Loucy (cell line): Measurements from ENCODE around the gene CAPN2.
A peak's percentile ranks its signal among the peaks of the same experiment; 100 is the strongest.

ENCODE experiments used
- H2AFZ ChIP-seq: fragments of 200-600 bp; sonication (generic); 2 replicates; pipeline ENCODE4 v1.6.0; 2016; ENCODE audit warnings: antibody characterized with exemption, mild to moderate bottlenecking, low read length, moderate library complexity
- H3F3A ChIP-seq: fragments of 200-600 bp; 2 replicates; pipeline ENCODE4 v1.6.0; 2016; ENCODE audit warnings: antibody characterized with exemption, low read depth, mild to moderate bottlenecking
- H3K27me3 ChIP-seq: fragments of 200-600 bp; sonication (generic); 2 replicates; pipeline ENCODE4 v1.6.1; 2014; ENCODE audit warnings: low read length, mild to moderate bottlenecking; ENCODE audit not compliant: insufficient read depth, poor library complexity, severe bottlenecking
- H3K36me3 ChIP-seq: fragments of 200-600 bp; sonication (generic); 2 replicates; pipeline ENCODE4 v1.6.1; 2016; ENCODE audit warnings: low read length; ENCODE audit not compliant: insufficient read depth
- H3K4me1 ChIP-seq: fragments of 200-600 bp; sonication (generic); 2 replicates; pipeline ENCODE4 v1.5.1; 2014; ENCODE audit warnings: low read length, mild to moderate bottlenecking; ENCODE audit not compliant: insufficient read depth, poor library complexity, severe bottlenecking
- H3K4me2 ChIP-seq: fragments of 200-600 bp; sonication (generic); 2 replicates; pipeline ENCODE4 v1.6.0; 2014; ENCODE audit warnings: antibody characterized with exemption, low read length, low read depth, mild to moderate bottlenecking; ENCODE audit not compliant: poor library complexity, severe bottlenecking
- H3K4me3 ChIP-seq: fragments of 200-600 bp; sonication (generic); 2 replicates; pipeline ENCODE4 v1.5.1; 2014; ENCODE audit warnings: low read length, mild to moderate bottlenecking, mixed read lengths; ENCODE audit not compliant: poor library complexity, severe bottlenecking
- H3K79me2 ChIP-seq: fragments of 200-600 bp; sonication (generic); 2 replicates; pipeline ENCODE4 v1.6.1; 2014; ENCODE audit warnings: low read length; ENCODE audit not compliant: insufficient read depth
- H3K9ac ChIP-seq: fragments of 200-600 bp; sonication (generic); 2 replicates; pipeline ENCODE4 v1.6.0; 2014; ENCODE audit warnings: mild to moderate bottlenecking, low read depth, low read length, moderate library complexity; ENCODE audit not compliant: poor library complexity, severe bottlenecking
- H3K9me2 ChIP-seq: fragments of 200-600 bp; sonication (generic); replicated peaks from 2 replicates; pipeline ENCODE4 v1.6.1; 2016; ENCODE audit warnings: low read depth, low read length, mixed read lengths
- H3K9me3 ChIP-seq: fragments of 200-600 bp; sonication (generic); 2 replicates; pipeline ENCODE4 v1.6.1; 2014; ENCODE audit warnings: mild to moderate bottlenecking, antibody characterized with exemption, low read length, low read depth; ENCODE audit not compliant: insufficient read depth
- H4K20me1 ChIP-seq: fragments of 200-600 bp; sonication (generic); 2 replicates; pipeline ENCODE4 v1.6.0; 2014; ENCODE audit warnings: antibody characterized with exemption, low read length, mild to moderate bottlenecking; ENCODE audit not compliant: insufficient read depth, poor library complexity, severe bottlenecking
- CTCF ChIP-seq: fragments of 200-600 bp; sonication (generic); conservative IDR thresholded peaks from 2 replicates; pipeline ENCODE4 v1.5.1; 2014; ENCODE audit warnings: mild to moderate bottlenecking, antibody characterized with exemption, low read length
- EZH2phosphoT487 ChIP-seq: fragments of 200-600 bp; IDR thresholded peaks from 2 replicates; pipeline ENCODE4 v1.6.1; 2018; ENCODE audit warnings: antibody characterized with exemption, mild to moderate bottlenecking, moderate library complexity, borderline replicate concordance

CAPN2 gene

GRCh38 chr1:223725578-223725977 is 13.2 kb downstream of the CAPN2 start:
- H3K4me1 ChIP-seq = peaks cover 14% of the 10 kb centered on the region

GRCh38 chr1:223726380-223727001 is 14.2 kb downstream of the CAPN2 start:
- peaks cover 14% of the 10 kb centered on the region for H3K4me1 ChIP-seq
- H3F3A ChIP-seq = no peaks in the 10 kb centered on the region
- H3K9me3 ChIP-seq = no peaks in the 10 kb centered on the region
- H3K9me2 ChIP-seq = no peaks in the 10 kb centered on the region
- H3K79me2 ChIP-seq = no peaks in the 10 kb centered on the region
- no peaks in the 10 kb centered on the region for H3K36me3 ChIP-seq
- no peak for TF ChIP-seq CTCF
- TF ChIP-seq EZH2phosphoT487 = no peak
- H3K4me2 ChIP-seq = peak overlapping the region; percentile 54
- H2AFZ ChIP-seq = peak overlapping the region; percentile 79
- no peaks in the 10 kb centered on the region for H3K27me3 ChIP-seq
- H3K4me3 ChIP-seq = peak overlapping the region; percentile 33
- H3K9ac ChIP-seq = peak overlapping the region; percentile 49
- no peaks in the 10 kb centered on the region for H4K20me1 ChIP-seq

More at GRCh38 chr1:223725578-223725977, 13.2 kb downstream of the CAPN2 start:
- H3K4me3 ChIP-seq = no peak overlapping the region
- no peaks in the 10 kb centered on the region for H3K79me2 ChIP-seq
- H3K9ac ChIP-seq = no peak overlapping the region
- no peaks in the 10 kb centered on the region for H3K9me2 ChIP-seq
- no peak for TF ChIP-seq EZH2phosphoT487
- TF ChIP-seq CTCF = no peak
- H3K27me3 ChIP-seq = no peaks in the 10 kb centered on the region
- H2AFZ ChIP-seq = no peak overlapping the region
- H3K36me3 ChIP-seq = no peaks in the 10 kb centered on the region
- H4K20me1 ChIP-seq = no peaks in the 10 kb centered on the region
- H3F3A ChIP-seq = no peaks in the 10 kb centered on the region
- no peak overlapping the region for H3K4me2 ChIP-seq
- H3K9me3 ChIP-seq = no peaks in the 10 kb centered on the region

GRCh38 chr1:223727541-223727940 is 15.2 kb downstream of the CAPN2 start:
- Histone ChIP-seq H4K20me1 (no peaks in the 10 kb centered on the region), H3K79me2 (no peaks in the 10 kb centered on the region), H3K27me3 (no peaks in the 10 kb centered on the region)

More at GRCh38 chr1:223727541-223727940, 15.2 kb downstream of the CAPN2 start:
- no peak overlapping the region for H3K4me3 ChIP-seq
- H3K9ac ChIP-seq = peak overlapping the region; percentile 17
- H3F3A ChIP-seq = no peaks in the 10 kb centered on the region
- no peak overlapping the region for H2AFZ ChIP-seq
- H3K9me2 ChIP-seq = no peaks in the 10 kb centered on the region
- peak overlapping the region; percentile 54 for H3K4me2 ChIP-seq
- H3K36me3 ChIP-seq = no peaks in the 10 kb centered on the region
- H3K9me3 ChIP-seq = no peaks in the 10 kb centered on the region
- peaks cover 14% of the 10 kb centered on the region for H3K4me1 ChIP-seq
- TF ChIP-seq EZH2phosphoT487 (no peak), CTCF (no peak)
